Panc1 (cell line): ENCODE measurements around the gene TJAP1. TPM values are rescaled to one million over a fixed set of nuclear protein-coding genes. Genes with fewer than 3 reads are reported as not detected.

Experiments used
- ATAC-seq: fragments of 200-7000 bp; cut with Tn5 transposase; 2 replicates; pipeline ENCODE4 v1.9.1; 2020; ENCODE audit warnings: mild to moderate bottlenecking, moderate library complexity
- BruUV-seq: library from RNA; stranded (reverse); fragments of 400-500 nt; replicated peaks from 2 replicates; lab custom pipeline; 2021; lab: Mats Ljungman, UMichigan
- CTCF ChIA-PET: fragments of 300-600 bp; sonication (Branson Sonifier 250); formaldehyde crosslinking; loops from one replicate; lab custom pipeline; 2022; ENCODE audit warnings: antibody characterized with exemption; lab: Charles Lee
- POLR2A ChIA-PET: fragments of 300-600 bp; sonication (Branson Sonifier 250); formaldehyde crosslinking; loops from one replicate; lab custom pipeline; 2022; ENCODE audit warnings: antibody characterized with exemption; lab: Charles Lee
- DNase-seq: peaks from one replicate; pipeline ENCODE4 v3.0.0-alpha.2; 2010; ENCODE audit warnings: low read depth, low spot score
- H3K27ac ChIP-seq: 2 replicates; pipeline ENCODE4 v1.5.1; 2011; ENCODE audit warnings: mild to moderate bottlenecking, low read length, inconsistent platforms
- H3K27me3 ChIP-seq: fragments of 200-500 bp; sonication (Bioruptor generic); 2 replicates; pipeline ENCODE4 v1.6.0; 2014; ENCODE audit warnings: low read length, inconsistent platforms; ENCODE audit not compliant: control insufficient read depth, insufficient read depth
- H3K36me3 ChIP-seq: fragments of 200-500 bp; sonication (Bioruptor generic); 2 replicates; pipeline ENCODE4 v1.5.1; 2014; ENCODE audit warnings: inconsistent platforms, mild to moderate bottlenecking, low read length, moderate library complexity; ENCODE audit not compliant: control insufficient read depth, insufficient read depth
- H3K4me1 ChIP-seq: 2 replicates; pipeline ENCODE4 v1.5.1; 2011; ENCODE audit warnings: inconsistent platforms, mild to moderate bottlenecking, low read length, moderate library complexity; ENCODE audit not compliant: control insufficient read depth, insufficient read depth
- H3K4me3 ChIP-seq, 2 experiments: 2 replicates each; pipeline ENCODE4 v1.5.1; 2011 to 2012; ENCODE audit warnings: low read depth in 2 of 2, low read length in 2 of 2, mild to moderate bottlenecking in 2 of 2, inconsistent platforms in 1 of 2, moderate library complexity in 1 of 2
- H3K9me3 ChIP-seq: fragments of 200-500 bp; sonication (Bioruptor generic); 2 replicates; pipeline ENCODE4 v1.5.1; 2014; ENCODE audit warnings: low read depth, mild to moderate bottlenecking, inconsistent platforms, low read length, moderate library complexity; ENCODE audit not compliant: control insufficient read depth, insufficient read depth
- CTCF ChIP-seq: fragments of 450-650 bp; IDR thresholded peaks from 2 replicates; pipeline ENCODE4 v1.5.1; 2017; ENCODE audit warnings: mild to moderate bottlenecking
- POLR2AphosphoS5 ChIP-seq: IDR thresholded peaks from 2 replicates; pipeline ENCODE4 v1.6.1; 2012; ENCODE audit warnings: mild to moderate bottlenecking, low read depth, low read length, moderate library complexity
- REST ChIP-seq, 2 experiments: IDR thresholded peaks; 2 replicates each; pipeline ENCODE4 v1.6.1; 2011 to 2012; ENCODE audit warnings: low read depth in 2 of 2, control low read depth in 1 of 2, low read length in 1 of 2, mild to moderate bottlenecking in 1 of 2, moderate library complexity in 1 of 2; ENCODE audit not compliant: insufficient read depth in 1 of 2
- SIN3A ChIP-seq: IDR thresholded peaks from 2 replicates; pipeline ENCODE4 v1.6.1; 2012; ENCODE audit warnings: low read depth, mild to moderate bottlenecking, low read length, moderate library complexity, borderline replicate concordance; ENCODE audit not compliant: insufficient read depth
- TCF7L2 ChIP-seq: IDR thresholded peaks from 2 replicates; pipeline ENCODE4 v1.6.1; 2011; ENCODE audit warnings: mild to moderate bottlenecking, low read depth, low read length, inconsistent platforms
- in situ Hi-C: cut with HindIII; loops from 2 replicates; pipeline ENCODE4 v1.10.0; 2016; ENCODE audit warnings: low sequenced_read_pairs, low pct_unique_long_range_greater_than_20kb
- intact Hi-C: fragments of 100-400 bp; cut with micrococcal nuclease; formaldehyde crosslinking; loops from one replicate; pipeline ENCODE4 v1.10.0; 2022; ENCODE audit not compliant: unreplicated experiment
- total RNA-seq: library from RNA; stranded (reverse); gene quantifications from one replicate; pipeline ENCODE4 v1.2.1, GENCODE V29; 2021; ENCODE audit not compliant: unreplicated experiment

The TJAP1 gene
- total RNA-seq, 1 experiment from 2014 or later = 42.7 TPM

- peaks cover 13% of the 10 kb centered on the region for H3K4me1 ChIP-seq
- in situ Hi-C loops = no loop called here
- BruUV-seq = no TSS peak
- no peak for TF ChIP-seq REST (IDR thresholded peaks at IDR 0.05; ENCODE audit: insufficient read depth in 1 of 2, low read depth in 2 of 2, low read length in 1 of 2)
- peak; percentile 97 for TF ChIP-seq CTCF
- peak; percentile 9 for ATAC-seq
- H3K27me3 ChIP-seq = no peaks in the 10 kb centered on the region
- intact Hi-C loops = loop anchor here (2.0 kb wide), 1 partner anchor 53 kb away; no protein-coding TSS in a partner anchor
- no peaks in the 10 kb centered on the region for H3K9me3 ChIP-seq
- no peak for DNase-seq
- ChIA-PET CTCF (no interaction called here), POLR2A (no interaction called here)
- H3K27ac ChIP-seq = peak overlapping the region; percentile 23; the same call in 1 of the 2 replicates
- peak overlapping the region; percentile 59 to 63 for H3K4me3 ChIP-seq
- peaks cover 2% of the 10 kb centered on the region; the same call in 1 of the 2 replicates for H3K36me3 ChIP-seq
Measured at GRCh38 chr6:43454290-43454695, 23.1 kb upstream of the TJAP1 start.

GRCh38 chr6:43454696-43455530 lies 22.5 kb upstream of the TJAP1 start:
- intact Hi-C loops (loop anchor here (2.0 kb wide), 1 partner anchor 52 kb away; no protein-coding TSS in a partner anchor), in situ Hi-C loops (no loop called here)
- TF ChIP-seq POLR2AphosphoS5 = peak; percentile 59; the same call in 1 of the 2 replicates
- TF ChIP-seq SIN3A = peak; percentile 78
- TF ChIP-seq CTCF = peak; percentile 61
- TF ChIP-seq REST (IDR thresholded peaks at IDR 0.05; ENCODE audit: insufficient read depth in 1 of 2, low read depth in 2 of 2, low read length in 1 of 2) = peak in 1 of 2 experiments; percentile 55; a peak in 1 of 4 replicates
- no peak for TF ChIP-seq TCF7L2
- CTCF ChIA-PET = interaction anchor here (0.6 kb wide), 1 partner anchor 9 kb away, joined by 5 read pairs; no protein-coding TSS in a partner anchor
- Histone ChIP-seq H3K4me3 (peak overlapping the region; percentile 59 to 63), H3K4me1 (peaks cover 13% of the 10 kb centered on the region), H3K27me3 (no peaks in the 10 kb centered on the region), H3K9me3 (0 out of 2 replicates have a peak, but pooled peaks cover 4% of the 10 kb centered on the region), H3K27ac (peak overlapping the region; percentile 68), H3K36me3 (peaks cover 2% of the 10 kb centered on the region; the same call in 1 of the 2 replicates)
- POLR2A ChIA-PET = interaction anchor here (1.0 kb wide), 1 partner anchor 9 kb away, joined by 3 read pairs; no protein-coding TSS in a partner anchor
- DNase-seq = no peak
- peak; percentile 82 for ATAC-seq
- BruUV-seq = no TSS peak
